GM21737 (cell line): ENCODE results near the gene ELAVL2.

Experiments used
- ATAC-seq: cut with Tn5 transposase; IDR thresholded peaks from one replicate; pipeline ENCODE4 v1.9.1; 2021; ENCODE audit warnings: mild to moderate bottlenecking, moderate library complexity; ENCODE audit not compliant: unreplicated experiment

The ELAVL2 gene

GRCh38 chr9:23665051-23665450 lies 161.0 kb downstream of the ELAVL2 start:
- no peak for ATAC-seq

- ATAC-seq: no peak
Measured at GRCh38 chr9:23663946-23664345, 162.1 kb downstream of the ELAVL2 start.

GRCh38 chr9:23663536-23663935 lies 162.5 kb downstream of the ELAVL2 start:
- ATAC-seq: no peak

GRCh38 chr9:23663125-23663524 lies 162.9 kb downstream of the ELAVL2 start:
- no peak for ATAC-seq

GRCh38 chr9:23662320-23662719 lies 163.7 kb downstream of the ELAVL2 start:
- ATAC-seq: no peak

- no peak for ATAC-seq
Measured at GRCh38 chr9:23659346-23660006, 166.6 kb downstream of the ELAVL2 start.

- no peak for ATAC-seq
Measured at GRCh38 chr9:23658376-23659258, 167.4 kb downstream of the ELAVL2 start.

GRCh38 chr9:23651051-23651450 lies 175.0 kb downstream of the ELAVL2 start:
- ATAC-seq: no peak

GRCh38 chr9:23648651-23649050 lies 177.4 kb downstream of the ELAVL2 start:
- ATAC-seq: no peak

- ATAC-seq: no peak
Measured at GRCh38 chr9:23644896-23645295, 181.1 kb downstream of the ELAVL2 start.

- ATAC-seq: no peak
Measured at GRCh38 chr9:23644326-23644725, 181.7 kb downstream of the ELAVL2 start.

GRCh38 chr9:23643656-23644258 lies 182.3 kb downstream of the ELAVL2 start:
- ATAC-seq: no peak
